Naive thymus-derived CD8-positive, alpha-beta T cell (primary cell): ENCODE measurements around the gene FAF1. TPM values are rescaled to one million over a fixed set of nuclear protein-coding genes. Genes with fewer than 3 reads are reported as not detected.

Source experiments
- ATAC-seq, 2 donors: fragments of 150-1000 bp; cut with Tn5 transposase in 1 of 2; sonication (Bioruptor Pico), chemical (Tn5 transposase) in 1 of 2; 1 replicate in 1 of 2; 2 replicates in 1 of 2; pipeline ENCODE4 v1.10.0; 2021; ENCODE audit warnings: mild to moderate bottlenecking in 2 of 2, moderate library complexity in 2 of 2
- POLR2A ChIA-PET: fragments of 350-600 bp; sonication (Branson Sonifier 250); formaldehyde crosslinking; loops from one replicate; lab custom pipeline; 2021; ENCODE audit warnings: antibody characterized with exemption; lab: Charles Lee
- DNase-seq, 10 donors: peaks; one replicate each; pipeline versions ENCODE4 v3.0.0 to v3.0.0-alpha.2; 2020 to 2022
- H3K27ac Mint-ChIP-seq, 10 donors: one replicate each; pipeline ENCODE4 v1.8.0; 2020 to 2022; ENCODE audit warnings: mild to moderate bottlenecking in 10 of 10, mixed read lengths in 10 of 10, moderate library complexity in 4 of 10, inconsistent platforms in 1 of 10
- H3K27me3 Mint-ChIP-seq, 5 donors: one replicate each; pipeline ENCODE4 v1.8.0; 2021 to 2022; ENCODE audit warnings: mixed read lengths in 5 of 5
- H3K36me3 Mint-ChIP-seq, 3 donors: one replicate each; pipeline ENCODE4 v1.8.0; 2020 to 2022; ENCODE audit warnings: mixed read lengths in 3 of 3, mild to moderate bottlenecking in 2 of 3, inconsistent platforms in 1 of 3
- H3K4me1 Mint-ChIP-seq, 4 donors: one replicate each; pipeline ENCODE4 v1.8.0; 2021 to 2022; ENCODE audit warnings: mixed read lengths in 4 of 4
- H3K4me3 Mint-ChIP-seq, 10 donors: one replicate each; pipeline ENCODE4 v1.8.0; 2020 to 2022; ENCODE audit warnings: mild to moderate bottlenecking in 10 of 10, mixed read lengths in 10 of 10, moderate library complexity in 6 of 10, inconsistent platforms in 1 of 10
- H3K9me3 Mint-ChIP-seq, 9 donors: one replicate each; pipeline ENCODE4 v1.8.0; 2020 to 2022; ENCODE audit warnings: mixed read lengths in 9 of 9, mild to moderate bottlenecking in 3 of 9, inconsistent platforms in 1 of 9, moderate library complexity in 1 of 9
- polyA plus RNA-seq, 3 donors: library from polyadenylated mRNA; unstranded; fragments of 300-500 nt; fragmentation: Illumina TruSeq; gene quantifications; one replicate each; pipeline ENCODE4 v1.2.3, GENCODE V29; 2021
- total RNA-seq, 8 experiments: library from RNA in 2 of 8; stranded (reverse) in 2 of 8; gene quantifications; one replicate each; pipeline ENCODE4 v1.2.3 and lab custom pipeline; 2021 to 2026

The FAF1 gene
- total and polyA plus RNA-seq, 5 experiments from 2014 or later, result 46.2 to 64.5 (median 48.2) TPM

GRCh38 chr1:50412813-50413476, 547.1 kb downstream of the FAF1 start:
- POLR2A ChIA-PET, result no interaction called here
- H3K4me1 Mint-ChIP-seq, result peaks cover 0 to 15% (median 11%) of the 10 kb centered on the region in 4 donors

GRCh38 chr1:50405814-50406213, 554.3 kb downstream of the FAF1 start:
- peaks cover 0 to 2% (median 0%) of the 10 kb centered on the region in 3 donors for H3K36me3 Mint-ChIP-seq
- ATAC-seq (no peak), DNase-seq (no peak)
- H3K27ac Mint-ChIP-seq, result no peak overlapping the region
- POLR2A ChIA-PET, result no interaction called here
- H3K27me3 Mint-ChIP-seq, result peaks cover 38 to 77% (median 47%) of the 10 kb centered on the region in 5 donors
- no peaks in the 10 kb centered on the region for H3K4me1 Mint-ChIP-seq
- peaks cover 0 to 18% (median 7%) of the 10 kb centered on the region in 9 donors for H3K9me3 Mint-ChIP-seq
- no peak overlapping the region for H3K4me3 Mint-ChIP-seq

More at GRCh38 chr1:50412813-50413476, 547.1 kb downstream of the FAF1 start:
- ATAC-seq (no peak), DNase-seq (no peak)
- no peak overlapping the region for H3K27ac Mint-ChIP-seq
- no peaks in the 10 kb centered on the region for H3K36me3 Mint-ChIP-seq
- peaks cover 29 to 66% (median 45%) of the 10 kb centered on the region in 5 donors for H3K27me3 Mint-ChIP-seq
- H3K9me3 Mint-ChIP-seq, result peaks cover 0 to 25% (median 6%) of the 10 kb centered on the region in 9 donors
- H3K4me3 Mint-ChIP-seq, result no peak overlapping the region

GRCh38 chr1:50393522-50394120, 566.4 kb downstream of the FAF1 start:
- DNase-seq, result no peak
- Mint-ChIP-seq H3K36me3 (peaks cover 0 to 8% (median 0%) of the 10 kb centered on the region in 3 donors), H3K9me3 (peaks cover 0 to 29% (median 5%) of the 10 kb centered on the region in 9 donors), H3K4me3 (no peak overlapping the region), H3K27me3 (peaks cover 16 to 48% (median 18%) of the 10 kb centered on the region in 5 donors), H3K27ac (no peak overlapping the region), H3K4me1 (no peaks in the 10 kb centered on the region)
- no peak for ATAC-seq
- POLR2A ChIA-PET, result no interaction called here

Other genes with a start within 250 kb of the FAF1 start
- 1 to 10 TPM; 4.0 to 4.7 TPM for gene CDKN2C, start 10.0 kb upstream of the FAF1 start, total RNA-seq
- gene CDKN2C, start 10.0 kb upstream of the FAF1 start, polyA plus RNA-seq, result 1 to 10 TPM; 3.9 to 6.6 (median 6.0) TPM
- not detected for gene C1orf185, start 142.0 kb upstream of the FAF1 start, total RNA-seq
- not detected for gene C1orf185, start 142.0 kb upstream of the FAF1 start, polyA plus RNA-seq